ENCODE results near the gene ZRSR2.

GRCh38 chrX:15804563-15804962, 14.3 kb downstream of the ZRSR2 start:
- TF ChIP-seq CTCF (IDR thresholded peaks at IDR 0.05 in 2 of 3, conservative IDR thresholded peaks at IDR 0.05 in 1 of 3; ENCODE audit: borderline replicate concordance in 1 of 3, insufficient read depth in 1 of 3, low read depth in 2 of 3, low read length in 2 of 3) (no peak), MAX (IDR thresholded peaks at IDR 0.05) (no peak), EZH2 (IDR thresholded peaks at IDR 0.05) (no peak)

Data from HCT116 (cell line).